ENCODE data around the gene SLK.

The SLK gene

DNA sequence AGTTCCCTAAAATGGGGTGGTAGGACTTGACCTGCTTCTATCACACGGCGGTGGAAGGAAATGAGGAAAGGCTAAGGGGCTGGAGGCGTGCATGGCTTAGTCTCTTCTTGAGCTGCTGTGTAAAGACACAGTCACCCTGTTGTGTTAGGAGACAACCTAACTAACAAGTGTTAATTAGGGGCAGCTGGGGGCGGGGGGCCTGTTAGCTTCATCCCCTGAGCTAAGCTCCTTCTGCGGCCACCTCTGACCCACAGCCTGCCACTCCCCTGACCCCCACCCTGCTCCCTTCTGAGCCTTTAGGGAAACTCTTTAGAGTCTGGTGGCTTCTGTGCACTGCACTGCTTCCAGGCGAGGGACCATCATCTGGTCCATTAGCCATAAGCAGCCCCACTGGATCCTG is 90.8 kb downstream of the SLK start:
- no peak for DNase-seq

DNA sequence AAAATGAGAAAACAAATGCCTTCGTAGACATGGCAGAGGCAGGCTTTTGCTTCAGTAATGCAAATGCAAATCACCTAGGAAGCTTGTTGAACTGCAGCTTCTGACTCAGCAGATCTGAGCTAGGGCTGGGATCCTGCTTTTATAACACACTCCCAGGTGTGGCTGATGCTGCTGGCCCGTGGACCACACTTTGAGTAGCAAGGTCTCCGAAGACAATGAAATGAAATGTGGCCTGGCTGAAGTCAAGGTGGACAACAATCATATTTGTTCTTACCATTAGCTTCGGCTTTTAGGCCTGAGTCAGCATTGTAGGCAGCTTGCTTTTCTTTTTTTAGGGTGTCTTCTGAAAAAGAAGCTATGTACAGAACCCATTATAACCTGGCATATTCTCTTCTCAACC is 92.4 kb downstream of the SLK start:
- DNase-seq, result no peak

DNA sequence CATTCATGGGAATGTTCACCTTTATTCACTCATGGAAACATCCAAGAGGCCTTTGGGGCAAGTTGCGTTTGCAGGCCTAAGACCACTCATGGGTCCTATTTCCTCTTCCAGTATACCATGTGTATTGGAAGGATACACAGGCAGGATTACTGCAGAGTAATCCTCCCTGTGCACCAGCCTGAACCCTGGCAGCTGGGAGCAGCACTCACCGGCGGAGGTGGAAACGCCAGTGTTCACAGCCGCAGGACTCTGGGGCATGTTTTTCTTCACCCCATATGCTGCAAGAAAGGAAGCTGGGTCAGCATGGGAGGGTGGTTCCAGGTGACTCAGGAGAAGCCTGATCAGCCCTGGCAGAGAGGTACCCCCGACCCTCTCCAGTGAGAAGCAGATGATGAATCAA is 94.3 kb downstream of the SLK start:
- no peak for DNase-seq

DNA sequence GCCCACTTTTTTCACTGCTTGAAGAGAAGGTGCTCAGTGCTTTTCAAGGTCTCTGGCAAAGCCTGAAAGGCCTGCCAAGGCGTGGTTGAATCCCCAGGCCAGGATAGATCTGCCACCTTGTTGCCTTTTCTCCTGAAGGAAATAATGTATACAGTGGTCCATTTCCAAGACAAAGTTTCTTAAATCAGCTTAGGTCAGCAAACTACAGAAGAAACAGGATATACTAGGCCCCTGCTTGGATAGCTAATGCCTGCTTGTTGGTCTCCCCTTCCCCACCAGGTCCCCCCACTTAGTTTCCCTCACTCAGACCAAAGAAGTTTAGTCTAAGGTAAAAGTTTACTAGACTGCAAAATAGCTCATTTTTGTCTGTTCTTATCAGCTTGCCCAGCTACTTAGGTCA is 98.8 kb downstream of the SLK start:
- DNase-seq, result no peak

DNA sequence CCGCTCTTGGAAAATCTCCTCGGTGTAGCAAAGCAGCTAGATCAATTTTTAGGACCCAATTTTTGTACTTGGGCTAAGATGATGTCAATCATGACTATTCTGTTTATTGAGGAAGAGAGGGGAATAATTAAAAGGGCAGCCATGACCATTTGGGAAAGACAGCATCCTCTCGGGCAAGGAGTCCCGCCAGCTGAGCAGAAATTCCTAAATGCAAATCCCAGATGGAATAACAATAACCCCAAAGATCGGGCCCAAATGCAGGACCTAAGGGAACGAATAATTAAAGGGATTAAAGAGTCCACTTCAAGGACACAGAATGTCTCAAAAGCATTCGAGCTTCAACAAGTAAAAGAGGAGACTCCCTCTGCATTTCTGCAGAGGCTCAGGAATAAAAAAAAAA is 100.0 kb downstream of the SLK start:
- no peak for DNase-seq

DNA sequence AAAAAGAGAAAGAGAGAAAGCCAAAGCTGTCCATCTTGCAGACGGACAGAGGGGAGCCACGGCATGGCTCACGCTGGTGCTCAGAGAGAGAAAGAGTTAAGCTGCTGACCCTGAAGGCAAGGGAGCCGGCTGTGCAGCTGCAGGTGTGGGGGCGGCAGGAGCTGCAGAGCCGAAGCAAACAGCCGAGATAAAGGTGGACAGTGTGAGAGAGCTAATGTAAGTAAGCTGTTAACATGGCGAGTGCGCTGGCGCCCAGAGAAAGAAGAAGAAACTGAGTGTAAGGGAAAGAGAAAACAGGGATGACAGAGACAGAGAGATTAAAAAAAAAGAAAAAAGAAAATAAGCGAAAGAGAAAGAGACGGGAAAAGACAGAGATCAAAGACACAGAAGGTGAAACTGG is 100.6 kb downstream of the SLK start:
- DNase-seq, result no peak

DNA sequence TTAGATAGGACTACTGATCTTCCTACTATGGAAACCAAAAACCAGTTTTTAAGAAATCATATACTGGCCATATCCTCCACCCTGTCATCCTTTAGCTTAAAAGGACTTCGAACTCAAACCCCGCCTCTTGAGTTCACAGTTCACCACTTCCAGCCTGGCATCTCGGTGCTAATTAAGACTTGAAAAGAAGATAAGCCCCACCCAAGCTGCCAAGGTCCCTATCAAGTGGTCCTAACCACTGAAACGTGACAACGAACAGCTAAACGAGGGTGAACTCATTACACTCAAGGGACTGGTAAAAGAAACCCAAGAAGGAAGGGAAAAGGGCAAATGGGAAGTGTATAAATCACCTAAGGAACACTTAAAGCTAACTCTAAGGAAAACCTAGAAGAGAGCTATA is 102.7 kb downstream of the SLK start:
- no peak for DNase-seq

DNA sequence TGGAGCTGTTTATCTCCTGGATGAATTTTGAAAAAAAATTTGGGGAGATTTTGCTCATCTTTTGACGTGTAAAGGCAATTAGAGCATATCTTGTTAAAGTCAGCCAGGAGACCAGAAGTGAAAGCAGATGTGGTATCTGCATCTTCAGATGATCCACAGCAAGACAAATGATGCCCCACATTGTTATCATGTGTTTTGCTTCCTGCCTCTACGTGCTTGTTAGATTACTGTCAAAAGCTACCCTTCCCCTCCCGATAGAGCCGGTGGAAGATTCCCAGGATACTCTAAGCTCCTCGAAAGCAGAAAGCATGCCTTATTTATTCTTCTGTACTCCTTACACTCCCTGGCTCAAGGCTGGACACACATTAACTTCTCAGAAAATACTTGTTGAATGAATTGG is 105.8 kb downstream of the SLK start:
- DNase-seq, result no peak

DNA sequence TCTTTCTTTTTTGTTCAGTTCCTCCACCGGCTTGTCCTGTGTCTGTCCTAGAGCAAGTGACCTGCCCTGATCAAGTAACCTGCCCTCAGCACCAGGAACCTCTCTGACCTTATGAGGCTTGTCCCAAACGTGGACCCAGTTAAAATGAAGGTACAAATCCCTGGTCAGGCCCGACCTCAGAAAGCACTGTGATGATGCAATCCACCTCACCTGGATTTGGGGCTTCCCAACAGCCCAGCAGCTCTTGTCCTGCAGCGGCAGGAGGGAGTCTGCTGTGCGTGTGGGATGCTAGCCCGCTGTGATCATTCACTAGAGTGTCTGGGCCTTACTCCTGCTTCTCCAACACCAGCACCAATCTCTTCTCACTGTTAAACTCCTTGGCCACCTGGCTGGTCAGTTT is 107.6 kb downstream of the SLK start:
- DNase-seq, result no peak

DNA sequence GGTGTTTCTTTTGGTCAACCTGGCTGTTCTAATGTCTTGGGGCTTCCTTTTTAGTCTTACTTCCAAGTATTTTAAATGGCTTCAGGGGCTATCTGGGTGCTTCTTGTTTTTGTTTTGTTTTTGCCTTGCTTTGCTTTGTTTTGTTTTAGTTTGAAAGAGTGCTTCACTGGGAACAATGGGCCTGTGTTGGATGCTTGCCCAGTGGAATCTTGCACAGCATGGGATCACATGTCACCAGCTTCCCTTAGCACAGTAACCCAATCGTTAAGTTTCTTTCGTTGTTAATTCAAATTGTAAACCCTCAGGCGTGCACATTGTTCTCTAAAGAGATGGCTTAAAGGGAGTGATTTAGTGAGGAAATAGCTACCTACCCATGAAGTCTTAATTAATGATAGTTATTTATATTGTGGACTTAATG is 109.8 kb downstream of the SLK start:
- no peak for DNase-seq

DNA sequence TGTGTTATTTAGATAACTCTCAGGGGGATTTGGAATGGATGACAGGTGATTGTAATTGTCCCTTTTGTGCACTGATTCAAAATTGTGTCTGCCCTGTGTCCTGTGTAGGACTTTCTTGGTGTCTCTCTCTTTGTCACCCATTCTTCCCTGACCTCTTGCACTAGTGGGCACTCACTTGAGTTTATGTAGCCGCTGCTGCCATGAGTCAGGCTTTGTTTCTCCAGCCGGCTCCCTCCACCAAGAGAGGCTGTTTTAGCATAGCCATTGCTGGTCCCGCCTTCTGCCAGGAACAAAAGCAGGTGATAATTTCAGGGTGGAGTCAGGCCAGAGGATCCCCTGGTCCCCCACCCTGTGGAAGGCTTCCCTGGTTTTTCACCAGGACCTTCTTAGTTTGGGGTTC is 110.3 kb downstream of the SLK start:
- DNase-seq, result no peak

DNA sequence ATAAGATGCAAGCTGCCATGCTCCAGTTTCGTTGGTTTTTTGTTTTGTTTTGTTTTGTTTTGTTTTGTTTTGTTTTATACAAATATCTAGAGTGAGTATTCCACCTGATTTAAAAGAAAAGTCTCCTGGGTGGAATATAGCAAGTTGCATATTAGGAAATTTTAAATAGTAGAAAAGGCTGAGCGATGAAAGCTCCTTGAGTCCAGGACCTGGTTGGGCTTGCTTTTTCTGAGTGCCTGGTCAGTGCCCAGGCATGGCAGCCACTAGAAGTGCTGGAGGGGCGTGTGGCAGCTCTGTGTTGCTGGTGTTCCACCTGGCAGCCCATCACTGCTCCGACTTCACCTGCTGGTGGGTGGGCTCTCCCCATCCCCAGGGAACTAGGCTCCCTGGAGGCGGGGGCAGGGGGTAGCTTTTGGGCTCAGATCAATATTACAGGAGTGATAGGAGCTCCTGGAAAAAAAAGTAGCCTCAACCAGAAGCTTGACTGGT is 110.8 kb downstream of the SLK start:
- DNase-seq, result no peak

Measured in activated CD4-positive, CD25-positive, alpha-beta regulatory T cell (primary cell).